HEK293 (cell line): ENCODE measurements around the gene LYL1.

Experiments
- ZBTB1 ChIP-seq: fragments of 450-650 bp; formaldehyde crosslinking; IDR thresholded peaks from 2 replicates; pipeline ENCODE4 v1.5.1; 2016; ENCODE audit warnings: missing biosample characterization, missing genetic modification characterization
- ZNF221 ChIP-seq: fragments of 450-650 bp; formaldehyde crosslinking; IDR thresholded peaks from 2 replicates; pipeline ENCODE4 v1.5.1; 2017; ENCODE audit warnings: missing biosample characterization, missing genetic modification characterization, borderline replicate concordance
- ZNF24 ChIP-seq: fragments of 450-650 bp; formaldehyde crosslinking; IDR thresholded peaks from 2 replicates; pipeline ENCODE4 v1.5.1; 2016; ENCODE audit warnings: missing biosample characterization, missing genetic modification characterization
- ZNF391 ChIP-seq: fragments of 450-650 bp; formaldehyde crosslinking; IDR thresholded peaks from 2 replicates; pipeline ENCODE4 v1.5.1; 2016; ENCODE audit warnings: low read depth, missing biosample characterization, missing genetic modification characterization, borderline replicate concordance
- TF ChIP-seq, protein P1 (sequence below): fragments of 450-650 bp; formaldehyde crosslinking; IDR thresholded peaks from 2 replicates; pipeline ENCODE4 v1.5.1; 2016; ENCODE audit warnings: missing biosample characterization, missing genetic modification characterization
- TF ChIP-seq, protein P2 (sequence below): fragments of 450-650 bp; formaldehyde crosslinking; IDR thresholded peaks from 2 replicates; pipeline ENCODE4 v1.5.1; 2016; ENCODE audit warnings: missing biosample characterization, missing genetic modification characterization
- TF ChIP-seq, protein P3 (sequence below): fragments of 450-650 bp; formaldehyde crosslinking; IDR thresholded peaks from 2 replicates; pipeline ENCODE4 v1.5.1; 2016; ENCODE audit warnings: missing biosample characterization, missing genetic modification characterization

DNA sequence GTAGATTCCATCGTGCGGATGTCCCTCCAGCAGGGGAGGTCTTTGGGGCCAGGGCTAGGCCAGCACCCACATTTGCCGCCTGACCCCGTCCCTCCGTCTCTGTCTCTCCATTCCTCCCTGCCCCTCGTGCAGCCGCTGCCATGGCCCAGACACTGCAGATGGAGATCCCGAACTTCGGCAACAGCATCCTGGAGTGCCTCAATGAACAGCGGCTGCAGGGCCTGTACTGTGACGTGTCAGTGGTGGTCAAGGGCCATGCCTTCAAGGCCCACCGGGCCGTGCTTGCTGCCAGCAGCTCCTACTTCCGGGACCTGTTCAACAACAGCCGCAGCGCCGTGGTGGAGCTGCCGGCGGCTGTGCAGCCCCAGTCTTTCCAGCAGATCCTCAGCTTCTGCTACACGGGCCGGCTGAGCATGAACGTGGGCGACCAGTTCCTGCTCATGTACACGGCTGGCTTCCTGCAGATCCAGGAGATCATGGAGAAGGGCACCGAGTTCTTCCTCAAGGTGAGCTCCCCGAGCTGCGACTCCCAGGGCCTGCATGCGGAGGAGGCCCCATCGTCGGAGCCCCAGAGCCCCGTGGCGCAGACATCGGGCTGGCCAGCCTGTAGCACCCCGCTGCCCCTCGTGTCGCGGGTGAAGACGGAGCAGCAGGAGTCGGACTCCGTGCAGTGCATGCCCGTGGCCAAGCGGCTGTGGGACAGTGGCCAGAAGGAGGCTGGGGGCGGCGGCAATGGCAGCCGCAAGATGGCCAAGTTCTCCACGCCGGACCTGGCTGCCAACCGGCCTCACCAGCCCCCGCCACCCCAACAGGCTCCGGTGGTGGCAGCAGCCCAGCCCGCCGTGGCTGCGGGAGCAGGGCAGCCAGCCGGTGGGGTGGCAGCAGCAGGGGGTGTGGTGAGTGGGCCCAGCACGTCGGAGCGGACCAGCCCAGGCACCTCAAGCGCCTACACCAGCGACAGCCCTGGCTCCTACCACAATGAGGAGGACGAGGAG is 32.7 kb upstream of the LYL1 start:
- TF ChIP-seq, protein P1, sequence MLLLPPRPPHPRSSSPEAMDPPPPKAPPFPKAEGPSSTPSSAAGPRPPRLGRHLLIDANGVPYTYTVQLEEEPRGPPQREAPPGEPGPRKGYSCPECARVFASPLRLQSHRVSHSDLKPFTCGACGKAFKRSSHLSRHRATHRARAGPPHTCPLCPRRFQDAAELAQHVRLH (tag by site-specific recombination) = no peak
- TF ChIP-seq ZNF24 (tag by site-specific recombination) (no peak), ZBTB1 (tag by site-specific recombination) (no peak), ZNF391 (tag by site-specific recombination) (no peak), ZNF221 (tag by site-specific recombination) (no peak)
- TF ChIP-seq, protein P2, sequence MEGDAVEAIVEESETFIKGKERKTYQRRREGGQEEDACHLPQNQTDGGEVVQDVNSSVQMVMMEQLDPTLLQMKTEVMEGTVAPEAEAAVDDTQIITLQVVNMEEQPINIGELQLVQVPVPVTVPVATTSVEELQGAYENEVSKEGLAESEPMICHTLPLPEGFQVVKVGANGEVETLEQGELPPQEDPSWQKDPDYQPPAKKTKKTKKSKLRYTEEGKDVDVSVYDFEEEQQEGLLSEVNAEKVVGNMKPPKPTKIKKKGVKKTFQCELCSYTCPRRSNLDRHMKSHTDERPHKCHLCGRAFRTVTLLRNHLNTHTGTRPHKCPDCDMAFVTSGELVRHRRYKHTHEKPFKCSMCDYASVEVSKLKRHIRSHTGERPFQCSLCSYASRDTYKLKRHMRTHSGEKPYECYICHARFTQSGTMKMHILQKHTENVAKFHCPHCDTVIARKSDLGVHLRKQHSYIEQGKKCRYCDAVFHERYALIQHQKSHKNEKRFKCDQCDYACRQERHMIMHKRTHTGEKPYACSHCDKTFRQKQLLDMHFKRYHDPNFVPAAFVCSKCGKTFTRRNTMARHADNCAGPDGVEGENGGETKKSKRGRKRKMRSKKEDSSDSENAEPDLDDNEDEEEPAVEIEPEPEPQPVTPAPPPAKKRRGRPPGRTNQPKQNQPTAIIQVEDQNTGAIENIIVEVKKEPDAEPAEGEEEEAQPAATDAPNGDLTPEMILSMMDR (tag by site-specific recombination) = no peak
- TF ChIP-seq, protein P3, sequence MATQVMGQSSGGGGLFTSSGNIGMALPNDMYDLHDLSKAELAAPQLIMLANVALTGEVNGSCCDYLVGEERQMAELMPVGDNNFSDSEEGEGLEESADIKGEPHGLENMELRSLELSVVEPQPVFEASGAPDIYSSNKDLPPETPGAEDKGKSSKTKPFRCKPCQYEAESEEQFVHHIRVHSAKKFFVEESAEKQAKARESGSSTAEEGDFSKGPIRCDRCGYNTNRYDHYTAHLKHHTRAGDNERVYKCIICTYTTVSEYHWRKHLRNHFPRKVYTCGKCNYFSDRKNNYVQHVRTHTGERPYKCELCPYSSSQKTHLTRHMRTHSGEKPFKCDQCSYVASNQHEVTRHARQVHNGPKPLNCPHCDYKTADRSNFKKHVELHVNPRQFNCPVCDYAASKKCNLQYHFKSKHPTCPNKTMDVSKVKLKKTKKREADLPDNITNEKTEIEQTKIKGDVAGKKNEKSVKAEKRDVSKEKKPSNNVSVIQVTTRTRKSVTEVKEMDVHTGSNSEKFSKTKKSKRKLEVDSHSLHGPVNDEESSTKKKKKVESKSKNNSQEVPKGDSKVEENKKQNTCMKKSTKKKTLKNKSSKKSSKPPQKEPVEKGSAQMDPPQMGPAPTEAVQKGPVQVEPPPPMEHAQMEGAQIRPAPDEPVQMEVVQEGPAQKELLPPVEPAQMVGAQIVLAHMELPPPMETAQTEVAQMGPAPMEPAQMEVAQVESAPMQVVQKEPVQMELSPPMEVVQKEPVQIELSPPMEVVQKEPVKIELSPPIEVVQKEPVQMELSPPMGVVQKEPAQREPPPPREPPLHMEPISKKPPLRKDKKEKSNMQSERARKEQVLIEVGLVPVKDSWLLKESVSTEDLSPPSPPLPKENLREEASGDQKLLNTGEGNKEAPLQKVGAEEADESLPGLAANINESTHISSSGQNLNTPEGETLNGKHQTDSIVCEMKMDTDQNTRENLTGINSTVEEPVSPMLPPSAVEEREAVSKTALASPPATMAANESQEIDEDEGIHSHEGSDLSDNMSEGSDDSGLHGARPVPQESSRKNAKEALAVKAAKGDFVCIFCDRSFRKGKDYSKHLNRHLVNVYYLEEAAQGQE (tag by site-specific recombination) = no peak
